Omental fat pad (tissue), 4 donors: Measurements from ENCODE around the gene HEXIM1. TPM values are rescaled to one million over a fixed set of nuclear protein-coding genes. Genes with fewer than 3 reads are reported as not detected.
A peak's percentile ranks its signal among the peaks of the same experiment; 100 is the strongest.

ENCODE experiments used
- ATAC-seq: fragments of 150-250 bp; one replicate; pipeline ENCODE4 v1.9.1; 2016; ENCODE audit warnings: mild to moderate bottlenecking, moderate library complexity; ENCODE audit not compliant: low FRiP score
- DNase-seq: peaks from one replicate; pipeline ENCODE4 v3.0.0-alpha.2; 2019; ENCODE audit warnings: low spot score
- total RNA-seq, 4 donors: library from RNA; depleted of rRNA; stranded (reverse); fragments of >200 nt; gene quantifications; one replicate each; pipeline ENCODE4 v1.1.0, GENCODE V29; 2016
- TF ChIP-seq, protein P1 (sequence below), 3 donors: fragments of 450-650 bp; IDR thresholded peaks; one replicate each; pipeline ENCODE4 v1.5.1; 2016 to 2017; ENCODE audit warnings: antibody characterized with exemption in 3 of 3, mild to moderate bottlenecking in 3 of 3, moderate library complexity in 2 of 3

The HEXIM1 gene
- total RNA-seq, 4 donors from 2014 or later: 21.9 to 31.0 (median 24.3) TPM

DNA sequence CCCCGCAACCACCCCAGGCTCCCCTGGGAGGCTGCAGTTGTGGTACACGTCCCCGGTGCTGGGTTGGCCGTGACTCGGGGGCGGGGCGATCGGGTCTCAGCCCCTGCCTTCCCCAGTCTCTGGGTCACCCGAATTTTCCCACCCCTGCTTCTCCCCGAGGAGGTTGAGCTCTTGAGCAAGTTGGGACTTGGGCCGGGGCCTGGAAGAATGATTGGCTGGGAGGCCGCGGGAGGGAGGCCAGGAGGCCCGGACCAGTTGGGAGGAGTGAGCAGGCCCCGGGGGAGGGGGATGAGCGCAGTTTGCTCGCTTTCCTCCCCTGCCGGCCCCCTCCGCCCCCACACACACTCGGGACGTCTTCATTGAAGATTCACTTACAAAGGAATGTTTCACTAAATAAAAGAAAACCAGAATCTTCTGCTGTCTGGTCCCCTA lies 4.5 kb upstream of the HEXIM1 start:
- ATAC-seq: peak; percentile 31
- peak; percentile 62 for DNase-seq
- TF ChIP-seq, protein P1, sequence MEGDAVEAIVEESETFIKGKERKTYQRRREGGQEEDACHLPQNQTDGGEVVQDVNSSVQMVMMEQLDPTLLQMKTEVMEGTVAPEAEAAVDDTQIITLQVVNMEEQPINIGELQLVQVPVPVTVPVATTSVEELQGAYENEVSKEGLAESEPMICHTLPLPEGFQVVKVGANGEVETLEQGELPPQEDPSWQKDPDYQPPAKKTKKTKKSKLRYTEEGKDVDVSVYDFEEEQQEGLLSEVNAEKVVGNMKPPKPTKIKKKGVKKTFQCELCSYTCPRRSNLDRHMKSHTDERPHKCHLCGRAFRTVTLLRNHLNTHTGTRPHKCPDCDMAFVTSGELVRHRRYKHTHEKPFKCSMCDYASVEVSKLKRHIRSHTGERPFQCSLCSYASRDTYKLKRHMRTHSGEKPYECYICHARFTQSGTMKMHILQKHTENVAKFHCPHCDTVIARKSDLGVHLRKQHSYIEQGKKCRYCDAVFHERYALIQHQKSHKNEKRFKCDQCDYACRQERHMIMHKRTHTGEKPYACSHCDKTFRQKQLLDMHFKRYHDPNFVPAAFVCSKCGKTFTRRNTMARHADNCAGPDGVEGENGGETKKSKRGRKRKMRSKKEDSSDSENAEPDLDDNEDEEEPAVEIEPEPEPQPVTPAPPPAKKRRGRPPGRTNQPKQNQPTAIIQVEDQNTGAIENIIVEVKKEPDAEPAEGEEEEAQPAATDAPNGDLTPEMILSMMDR (IDR thresholded peaks at IDR 0.05): no peak

GRCh38 chr17:45144199-45145034 lies 3.9 kb upstream of the HEXIM1 start:
- no peak for DNase-seq
- ATAC-seq: peak; percentile 10
- TF ChIP-seq, protein P1 (IDR thresholded peaks at IDR 0.05): no peak

GRCh38 chr17:45145035-45145389 lies 3.3 kb upstream of the HEXIM1 start:
- TF ChIP-seq, protein P1 (IDR thresholded peaks at IDR 0.05): no peak
- ATAC-seq: no peak
- DNase-seq: no peak

DNA sequence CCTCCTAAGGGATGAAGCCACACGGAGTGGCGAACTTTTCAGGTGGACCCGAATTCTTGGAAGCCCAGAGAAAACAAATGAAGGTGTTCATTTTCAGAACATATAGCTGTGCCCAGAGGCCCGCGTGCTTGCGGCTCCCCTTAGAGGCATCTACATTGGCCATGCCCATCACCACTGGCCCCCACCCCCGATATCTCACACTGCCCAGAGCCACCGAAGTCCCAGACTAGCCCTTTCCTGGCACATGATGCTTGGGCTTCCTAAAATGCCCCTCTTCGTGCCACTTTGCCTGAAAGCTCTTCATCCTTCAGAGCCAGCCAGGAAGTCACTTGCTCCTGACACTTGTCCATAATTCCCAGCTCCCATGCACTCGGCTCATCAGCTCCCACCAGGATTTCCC lies 2.1 kb upstream of the HEXIM1 start:
- DNase-seq (no peak), ATAC-seq (no peak)

DNA sequence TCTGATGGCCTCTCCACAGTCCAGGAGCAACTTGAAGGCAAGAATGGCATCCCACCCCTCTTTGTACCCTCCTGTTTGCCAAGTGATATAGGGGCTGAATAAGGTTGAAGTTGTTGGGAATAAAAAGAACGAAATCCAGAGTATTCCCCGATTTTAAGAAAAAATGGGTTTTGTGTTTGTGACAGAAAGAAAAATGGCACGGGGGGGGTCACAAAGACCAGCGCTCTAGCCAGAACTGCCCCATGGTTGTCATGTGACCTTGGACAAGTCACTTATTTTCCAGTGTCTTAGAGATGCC lies 1.7 kb upstream of the HEXIM1 start:
- TF ChIP-seq, protein P1 (IDR thresholded peaks at IDR 0.05): no peak
- ATAC-seq (no peak), DNase-seq (no peak)

More for the DNA sequence above, 2.1 kb upstream of the HEXIM1 start:
- TF ChIP-seq, protein P1 (IDR thresholded peaks at IDR 0.05): no peak

DNA sequence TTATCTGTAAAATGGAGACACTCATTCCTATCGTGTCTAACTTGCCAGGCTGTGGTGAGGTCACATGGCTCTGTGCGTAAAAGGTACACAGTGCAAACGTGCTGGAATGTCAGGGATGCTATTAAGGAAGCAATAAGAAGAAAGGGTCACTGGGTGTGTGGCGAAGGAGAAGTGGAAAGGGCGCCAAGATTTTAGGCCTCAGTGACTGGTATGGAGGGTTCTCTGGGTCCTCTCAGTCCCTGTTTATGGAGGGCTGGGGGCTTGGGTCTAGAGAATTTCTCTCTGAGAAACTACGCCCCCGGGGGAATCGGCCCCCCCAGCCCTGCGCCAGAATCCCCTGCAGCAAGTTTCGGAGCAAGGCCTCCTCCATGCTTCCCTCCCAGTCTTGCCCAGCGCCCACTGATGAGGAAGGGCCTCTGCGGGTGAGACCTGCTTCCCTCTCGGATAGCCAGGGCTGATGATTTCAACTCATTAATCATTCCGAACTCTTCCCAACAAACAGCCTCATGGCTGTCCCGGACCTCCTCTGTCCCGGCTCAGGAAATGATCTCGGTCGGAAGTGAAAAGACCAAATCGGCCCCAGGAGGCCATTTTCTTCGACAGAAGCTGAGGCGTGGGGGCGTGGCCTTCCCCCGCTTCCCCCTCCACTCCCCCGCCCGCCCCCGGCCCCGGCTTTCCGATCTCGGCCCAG lies 1.2 kb upstream of the HEXIM1 start:
- TF ChIP-seq, protein P1 (IDR thresholded peaks at IDR 0.05): no peak
- no peak for ATAC-seq
- DNase-seq: no peak
